ENCODE results near the gene TNKS2.

GRCh38 chr10:91865562-91866081 is 67.4 kb downstream of the TNKS2 start:
- TF ChIP-seq TEAD4 (IDR thresholded peaks at IDR 0.05): no peak
- no peak for TF ChIP-seq CEBPB (IDR thresholded peaks at IDR 0.05)
- TF ChIP-seq, protein P1, sequence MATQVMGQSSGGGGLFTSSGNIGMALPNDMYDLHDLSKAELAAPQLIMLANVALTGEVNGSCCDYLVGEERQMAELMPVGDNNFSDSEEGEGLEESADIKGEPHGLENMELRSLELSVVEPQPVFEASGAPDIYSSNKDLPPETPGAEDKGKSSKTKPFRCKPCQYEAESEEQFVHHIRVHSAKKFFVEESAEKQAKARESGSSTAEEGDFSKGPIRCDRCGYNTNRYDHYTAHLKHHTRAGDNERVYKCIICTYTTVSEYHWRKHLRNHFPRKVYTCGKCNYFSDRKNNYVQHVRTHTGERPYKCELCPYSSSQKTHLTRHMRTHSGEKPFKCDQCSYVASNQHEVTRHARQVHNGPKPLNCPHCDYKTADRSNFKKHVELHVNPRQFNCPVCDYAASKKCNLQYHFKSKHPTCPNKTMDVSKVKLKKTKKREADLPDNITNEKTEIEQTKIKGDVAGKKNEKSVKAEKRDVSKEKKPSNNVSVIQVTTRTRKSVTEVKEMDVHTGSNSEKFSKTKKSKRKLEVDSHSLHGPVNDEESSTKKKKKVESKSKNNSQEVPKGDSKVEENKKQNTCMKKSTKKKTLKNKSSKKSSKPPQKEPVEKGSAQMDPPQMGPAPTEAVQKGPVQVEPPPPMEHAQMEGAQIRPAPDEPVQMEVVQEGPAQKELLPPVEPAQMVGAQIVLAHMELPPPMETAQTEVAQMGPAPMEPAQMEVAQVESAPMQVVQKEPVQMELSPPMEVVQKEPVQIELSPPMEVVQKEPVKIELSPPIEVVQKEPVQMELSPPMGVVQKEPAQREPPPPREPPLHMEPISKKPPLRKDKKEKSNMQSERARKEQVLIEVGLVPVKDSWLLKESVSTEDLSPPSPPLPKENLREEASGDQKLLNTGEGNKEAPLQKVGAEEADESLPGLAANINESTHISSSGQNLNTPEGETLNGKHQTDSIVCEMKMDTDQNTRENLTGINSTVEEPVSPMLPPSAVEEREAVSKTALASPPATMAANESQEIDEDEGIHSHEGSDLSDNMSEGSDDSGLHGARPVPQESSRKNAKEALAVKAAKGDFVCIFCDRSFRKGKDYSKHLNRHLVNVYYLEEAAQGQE (IDR thresholded peaks at IDR 0.05; ENCODE audit: low read depth): no peak
- TF ChIP-seq ZBTB7A (IDR thresholded peaks at IDR 0.05; ENCODE audit: low read depth): no peak
- no peak for TF ChIP-seq MAX (IDR thresholded peaks at IDR 0.05)

Data from Ishikawa (cell line).